A673 (cell line): ENCODE data around the gene U2AF1L4. TPM values are rescaled to one million over a fixed set of nuclear protein-coding genes. Genes with fewer than 3 reads are reported as not detected.
A peak's percentile ranks its signal among the peaks of the same experiment; 100 is the strongest.

ENCODE experiments used
- BruUV-seq: library from RNA; stranded (reverse); fragments of 400-500 nt; replicated peaks from 2 replicates; lab custom pipeline; 2021; lab: Mats Ljungman, UMichigan
- CTCF ChIA-PET: fragments of 300-600 bp; sonication (Branson Sonifier 250); formaldehyde crosslinking; loops from one replicate; lab custom pipeline; 2022; ENCODE audit warnings: antibody characterized with exemption; lab: Charles Lee
- POLR2A ChIA-PET: fragments of 300-600 bp; sonication (Branson Sonifier 250); formaldehyde crosslinking; loops from one replicate; lab custom pipeline; 2022; ENCODE audit warnings: antibody characterized with exemption; ENCODE audit not compliant: low non-redundant PET; lab: Charles Lee
- DNase-seq: peaks from one replicate; pipeline ENCODE4 v3.0.0-alpha.2; 2015; ENCODE audit warnings: low spot score
- H3K27ac ChIP-seq: fragments of 200-600 bp; sonication (generic); 2 replicates; pipeline ENCODE4 v1.5.1; 2016; ENCODE audit warnings: mixed run types, low read depth, mild to moderate bottlenecking, mixed read lengths, antibody characterized with exemption, low read length; ENCODE audit not compliant: poor library complexity, severe bottlenecking
- H3K27me3 ChIP-seq: fragments of 200-600 bp; sonication (generic); replicated peaks from 2 replicates; pipeline ENCODE4 v1.6.1; 2017; ENCODE audit warnings: mixed run types, low read depth, mild to moderate bottlenecking, mixed read lengths, antibody characterized with exemption, low read length; ENCODE audit not compliant: insufficient read depth, poor library complexity
- H3K36me3 ChIP-seq: fragments of 200-600 bp; sonication (generic); 2 replicates; pipeline ENCODE4 v1.6.1; 2016; ENCODE audit warnings: mixed run types, mild to moderate bottlenecking, mixed read lengths, antibody characterized with exemption, low read length; ENCODE audit not compliant: insufficient read depth, poor library complexity, severe bottlenecking
- H3K4me1 ChIP-seq: fragments of 200-600 bp; sonication (generic); 2 replicates; pipeline ENCODE4 v1.6.1; 2017; ENCODE audit warnings: mixed run types, mild to moderate bottlenecking, mixed read lengths, antibody characterized with exemption, low read length; ENCODE audit not compliant: insufficient read depth, poor library complexity, severe bottlenecking
- H3K4me3 ChIP-seq: fragments of 200-600 bp; sonication (generic); 2 replicates; pipeline ENCODE4 v1.5.1; 2016; ENCODE audit warnings: low read depth, mixed run types, mild to moderate bottlenecking, mixed read lengths, low read length; ENCODE audit not compliant: poor library complexity, severe bottlenecking
- H3K9me3 ChIP-seq: fragments of 200-600 bp; sonication (generic); 2 replicates; pipeline ENCODE4 v1.6.1; 2016; ENCODE audit warnings: mixed run types, low read depth, mild to moderate bottlenecking, mixed read lengths, antibody characterized with exemption, low read length; ENCODE audit not compliant: poor library complexity, severe bottlenecking
- EZH2 ChIP-seq: fragments of 200-600 bp; sonication (generic); IDR thresholded peaks from 2 replicates; pipeline ENCODE4 v1.6.1; 2017; ENCODE audit warnings: borderline replicate concordance, low read depth, mild to moderate bottlenecking, mixed read lengths, antibody characterized with exemption, low read length; ENCODE audit not compliant: poor library complexity, severe bottlenecking
- intact Hi-C: fragments of 100-400 bp; cut with micrococcal nuclease; formaldehyde crosslinking; loops from one replicate; pipeline ENCODE4 v1.10.0; 2022; ENCODE audit not compliant: unreplicated experiment
- total RNA-seq: library from RNA; stranded (reverse); gene quantifications from 2 replicates; pipeline ENCODE4 v1.2.3, GENCODE V29; 2021
- TF ChIP-seq, protein P1 (sequence below): fragments of 300-800, 200-600 bp; sonication (generic); conservative IDR thresholded peaks from 2 replicates; pipeline ENCODE4 v1.5.1; 2017; ENCODE audit warnings: low read depth, mild to moderate bottlenecking, antibody characterized with exemption, low read length, moderate library complexity, mixed read lengths

U2AF1L4 gene
- total RNA-seq, 1 experiment from 2014 or later, result 21.0 TPM

DNA sequence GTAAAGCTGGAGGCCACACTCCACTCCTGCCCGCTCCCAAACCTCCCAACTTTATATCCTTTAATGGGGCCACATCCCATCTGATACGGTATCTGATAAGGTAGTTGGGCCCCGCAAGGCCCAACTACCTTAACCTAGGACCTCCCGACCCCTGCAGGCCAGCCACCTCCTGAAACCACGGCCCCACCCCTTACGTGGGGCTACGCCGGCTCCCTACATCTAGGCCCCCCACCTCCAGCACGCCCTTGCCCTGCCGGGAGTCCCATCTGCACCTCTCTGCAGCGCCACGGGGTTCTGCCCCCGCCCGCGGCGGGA, 5.2 kb downstream of the U2AF1L4 start:
- ChIA-PET CTCF (interaction anchor here (1.2 kb wide), 1 partner anchor 45 kb away, joined by 14 read pairs; no protein-coding TSS in a partner anchor), POLR2A (no interaction called here)
- Histone ChIP-seq H3K9me3 (no peaks in the 10 kb centered on the region), H3K4me1 (peaks cover 3% of the 10 kb centered on the region), H3K36me3 (peaks cover 26% of the 10 kb centered on the region), H3K27me3 (no peaks in the 10 kb centered on the region), H3K27ac (peak overlapping the region; percentile 75), H3K4me3 (peak overlapping the region; percentile 65)
- no peak for TF ChIP-seq EZH2
- TF ChIP-seq, protein P1, sequence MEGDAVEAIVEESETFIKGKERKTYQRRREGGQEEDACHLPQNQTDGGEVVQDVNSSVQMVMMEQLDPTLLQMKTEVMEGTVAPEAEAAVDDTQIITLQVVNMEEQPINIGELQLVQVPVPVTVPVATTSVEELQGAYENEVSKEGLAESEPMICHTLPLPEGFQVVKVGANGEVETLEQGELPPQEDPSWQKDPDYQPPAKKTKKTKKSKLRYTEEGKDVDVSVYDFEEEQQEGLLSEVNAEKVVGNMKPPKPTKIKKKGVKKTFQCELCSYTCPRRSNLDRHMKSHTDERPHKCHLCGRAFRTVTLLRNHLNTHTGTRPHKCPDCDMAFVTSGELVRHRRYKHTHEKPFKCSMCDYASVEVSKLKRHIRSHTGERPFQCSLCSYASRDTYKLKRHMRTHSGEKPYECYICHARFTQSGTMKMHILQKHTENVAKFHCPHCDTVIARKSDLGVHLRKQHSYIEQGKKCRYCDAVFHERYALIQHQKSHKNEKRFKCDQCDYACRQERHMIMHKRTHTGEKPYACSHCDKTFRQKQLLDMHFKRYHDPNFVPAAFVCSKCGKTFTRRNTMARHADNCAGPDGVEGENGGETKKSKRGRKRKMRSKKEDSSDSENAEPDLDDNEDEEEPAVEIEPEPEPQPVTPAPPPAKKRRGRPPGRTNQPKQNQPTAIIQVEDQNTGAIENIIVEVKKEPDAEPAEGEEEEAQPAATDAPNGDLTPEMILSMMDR, result no peak
- intact Hi-C loops, result loop anchor here (10.0 kb wide), 1 partner anchor 195 kb away; the partner anchor contains the start of gene LRFN3
- no TSS peak for BruUV-seq
- no peak for DNase-seq

DNA sequence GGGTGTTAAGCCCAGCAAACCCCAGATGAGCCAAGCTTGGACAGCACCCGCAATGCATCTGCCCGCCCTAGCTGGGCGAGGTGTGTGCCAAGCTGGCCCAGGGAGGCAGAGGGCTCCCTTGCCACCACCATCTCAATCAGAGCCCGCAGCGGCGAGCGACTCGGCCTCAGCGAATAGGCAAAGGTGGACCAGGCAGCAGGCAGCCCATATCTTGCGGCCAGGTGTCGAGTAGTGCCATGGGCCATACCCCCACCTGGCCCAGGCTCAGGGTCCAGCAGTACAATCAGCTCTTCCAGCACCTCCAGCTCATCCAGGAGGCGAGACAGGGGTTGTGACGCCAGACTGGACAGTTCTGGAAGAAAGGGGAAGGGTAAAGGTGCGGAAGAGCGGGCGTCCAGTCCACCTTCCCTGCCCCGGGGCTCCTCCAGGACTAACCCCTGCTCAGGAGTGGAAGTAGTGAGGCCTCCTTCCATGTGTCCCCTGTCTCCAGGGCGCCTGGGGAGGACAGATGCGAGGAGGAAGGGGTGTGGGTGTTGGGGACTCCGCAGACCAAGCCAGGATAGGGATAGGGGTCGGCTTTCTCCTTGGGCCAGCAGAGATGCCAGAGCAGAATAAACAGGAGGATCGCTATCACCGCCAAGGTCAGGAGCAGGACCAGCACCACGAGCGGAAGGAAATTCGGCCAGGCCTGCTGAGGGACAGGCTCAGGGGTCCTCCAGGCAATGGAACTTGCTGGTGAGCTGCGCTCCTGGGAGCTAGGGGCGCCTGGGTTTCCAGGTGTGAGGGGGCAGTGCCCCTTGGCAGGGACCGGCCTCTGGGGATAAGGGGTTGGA, 5.7 kb downstream of the U2AF1L4 start:
- no peak for DNase-seq
- Histone ChIP-seq H3K27me3 (no peaks in the 10 kb centered on the region), H3K4me1 (peaks cover 2% of the 10 kb centered on the region), H3K27ac (peak overlapping the region; percentile 75), H3K9me3 (no peaks in the 10 kb centered on the region), H3K36me3 (peaks cover 31% of the 10 kb centered on the region), H3K4me3 (peak overlapping the region; percentile 65)
- TF ChIP-seq, protein P1, result no peak
- no peak for TF ChIP-seq EZH2
- intact Hi-C loops, result loop anchor here (10.0 kb wide), 1 partner anchor 195 kb away; the partner anchor contains the start of gene LRFN3
- ChIA-PET POLR2A (no interaction called here), CTCF (interaction anchor here (1.2 kb wide), 1 partner anchor 44 kb away, joined by 14 read pairs; no protein-coding TSS in a partner anchor)
- no TSS peak for BruUV-seq

DNA sequence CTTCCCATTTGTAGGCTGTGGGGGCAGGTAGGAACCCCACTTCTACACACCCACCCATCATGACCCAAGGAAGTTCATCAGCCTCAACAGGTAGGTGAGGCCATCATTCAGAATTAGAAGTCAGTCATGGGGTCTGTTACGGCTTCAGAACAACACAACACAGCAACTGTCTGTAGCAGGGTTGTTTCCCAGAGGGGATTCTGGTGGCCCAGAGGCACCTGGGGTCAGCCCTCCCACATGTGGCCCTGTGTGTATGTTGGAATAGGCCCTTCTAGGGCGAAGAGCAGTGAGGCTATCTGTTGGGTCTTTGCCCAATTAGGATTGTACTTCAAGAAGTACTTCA, 6.4 kb downstream of the U2AF1L4 start:
- TF ChIP-seq, protein P1, result no peak
- no peak for TF ChIP-seq EZH2
- Histone ChIP-seq H3K4me3 (no peak overlapping the region), H3K27me3 (no peaks in the 10 kb centered on the region), H3K27ac (no peak overlapping the region), H3K4me1 (no peaks in the 10 kb centered on the region), H3K9me3 (no peaks in the 10 kb centered on the region), H3K36me3 (peaks cover 37% of the 10 kb centered on the region)
- CTCF ChIA-PET, result no interaction called here
- no peak for DNase-seq
- POLR2A ChIA-PET, result no interaction called here
- BruUV-seq, result no TSS peak
- intact Hi-C loops, result no loop called here
